HCT116 (cell line): ENCODE measurements around the gene AVEN.

Experiments used
- CTCF ChIP-seq, 3 experiments: fragments of 200-600 bp in 1 of 3; sonication (generic) in 1 of 3; IDR thresholded peaks in 2 of 3; conservative IDR thresholded peaks in 1 of 3; 2 replicates each; pipeline ENCODE4 v1.5.1; 2012 to 2017; ENCODE audit warnings: low read depth in 2 of 3, low read length in 2 of 3, antibody characterized with exemption in 1 of 3, borderline replicate concordance in 1 of 3, control low read depth in 1 of 3, mild to moderate bottlenecking in 1 of 3, mixed read lengths in 1 of 3, mixed run types in 1 of 3, moderate library complexity in 1 of 3; ENCODE audit not compliant: insufficient read depth in 1 of 3
- ELF1 ChIP-seq: IDR thresholded peaks from 2 replicates; pipeline ENCODE4 v1.6.1; 2012; ENCODE audit warnings: low read depth, borderline replicate concordance
- EZH2 ChIP-seq: fragments of 200-600 bp; sonication (generic); IDR thresholded peaks from 2 replicates; pipeline ENCODE4 v1.6.1; 2017; ENCODE audit warnings: antibody characterized with exemption, mixed run types
- EZH2phosphoT487 ChIP-seq: fragments of 200-600 bp; IDR thresholded peaks from 2 replicates; pipeline ENCODE4 v1.6.1; 2018; ENCODE audit warnings: antibody characterized with exemption, borderline replicate concordance
- JUND ChIP-seq: IDR thresholded peaks from 2 replicates; pipeline ENCODE4 v1.6.1; 2012
- POLR2A ChIP-seq: IDR thresholded peaks from 2 replicates; pipeline ENCODE4 v1.7.0; 2011; ENCODE audit warnings: borderline replicate concordance; ENCODE audit not compliant: insufficient read depth, insufficient read length; ENCODE audit errors: extremely low read depth
- POLR2AphosphoS5 ChIP-seq: IDR thresholded peaks from 2 replicates; pipeline ENCODE4 v1.6.1; 2011; ENCODE audit warnings: mild to moderate bottlenecking, low read depth, low read length, moderate library complexity
- RAD21 ChIP-seq: IDR thresholded peaks from 2 replicates; pipeline ENCODE4 v1.6.1; 2012; ENCODE audit warnings: low read depth, mild to moderate bottlenecking
- REST ChIP-seq: IDR thresholded peaks from 2 replicates; pipeline ENCODE4 v1.6.1; 2012; ENCODE audit warnings: low read depth
- SIN3A ChIP-seq: IDR thresholded peaks from 2 replicates; pipeline ENCODE4 v1.6.1; 2012; ENCODE audit warnings: low read depth
- SP1 ChIP-seq: IDR thresholded peaks from 2 replicates; pipeline ENCODE4 v1.6.1; 2012; ENCODE audit warnings: low read depth
- SRF ChIP-seq: IDR thresholded peaks from 2 replicates; pipeline ENCODE4 v1.6.1; 2012; ENCODE audit warnings: low read depth
- TCF7L2 ChIP-seq: IDR thresholded peaks from 2 replicates; pipeline ENCODE4 v1.7.0; 2011; ENCODE audit warnings: borderline replicate concordance, inconsistent platforms; ENCODE audit not compliant: insufficient read depth, insufficient read length; ENCODE audit errors: extremely low read depth
- YY1 ChIP-seq: IDR thresholded peaks from 2 replicates; pipeline ENCODE4 v1.6.1; 2011; ENCODE audit warnings: low read length, low read depth, moderate library complexity, mild to moderate bottlenecking; ENCODE audit not compliant: insufficient replicate concordance; ENCODE audit errors: extremely low read depth

- TF ChIP-seq EZH2: no peak
- no peak for TF ChIP-seq POLR2AphosphoS5
- no peak for TF ChIP-seq POLR2A
- no peak for TF ChIP-seq CTCF (IDR thresholded peaks at IDR 0.05 in 2 of 3, conservative IDR thresholded peaks at IDR 0.05 in 1 of 3; ENCODE audit: borderline replicate concordance in 1 of 3, insufficient read depth in 1 of 3, low read depth in 2 of 3, low read length in 2 of 3)
- TF ChIP-seq JUND: no peak
- TF ChIP-seq REST: no peak
- no peak for TF ChIP-seq RAD21
- no peak for TF ChIP-seq YY1
- no peak for TF ChIP-seq SIN3A
- TF ChIP-seq EZH2phosphoT487: no peak
- TF ChIP-seq SRF: no peak
- TF ChIP-seq ELF1: no peak
- no peak for TF ChIP-seq SP1
- TF ChIP-seq TCF7L2: no peak
These were observed 216.5 kb downstream of the AVEN start for GRCh38 chr15:33822479-33822878.
